ENCODE measurements around the gene EFCAB6.
A peak's percentile ranks its signal among the peaks of the same experiment; 100 is the strongest.

The EFCAB6 gene

GRCh38 chr22:43831561-43832392 lies 19.7 kb upstream of the EFCAB6 start:
- no peak for DNase-seq (ENCODE audit: low spot score)

- no peak for DNase-seq (ENCODE audit: low spot score)
Measured at GRCh38 chr22:43830931-43831560, 18.9 kb upstream of the EFCAB6 start.

- DNase-seq (ENCODE audit: low spot score) = no peak
Measured at GRCh38 chr22:43829904-43830851, 18.1 kb upstream of the EFCAB6 start.

GRCh38 chr22:43828998-43829782 lies 17.1 kb upstream of the EFCAB6 start:
- no peak for DNase-seq (ENCODE audit: low spot score)

- no peak for DNase-seq (ENCODE audit: low spot score)
Measured at GRCh38 chr22:43828725-43828997, 16.6 kb upstream of the EFCAB6 start.

GRCh38 chr22:43827926-43828724 lies 16.0 kb upstream of the EFCAB6 start:
- no peak for DNase-seq (ENCODE audit: low spot score)

- no peak for DNase-seq (ENCODE audit: low spot score)
Measured at GRCh38 chr22:43827003-43827735, 15.1 kb upstream of the EFCAB6 start.

GRCh38 chr22:43826142-43827002 lies 14.3 kb upstream of the EFCAB6 start:
- peak; percentile 46 for DNase-seq (ENCODE audit: low spot score)

- no peak for DNase-seq (ENCODE audit: low spot score)
Measured at GRCh38 chr22:43825651-43826050, 13.5 kb upstream of the EFCAB6 start.

GRCh38 chr22:43824724-43825420 lies 12.8 kb upstream of the EFCAB6 start:
- no peak for DNase-seq (ENCODE audit: low spot score)

GRCh38 chr22:43823911-43824665 lies 12.0 kb upstream of the EFCAB6 start:
- DNase-seq (ENCODE audit: low spot score) = no peak

- no peak for DNase-seq (ENCODE audit: low spot score)
Measured at GRCh38 chr22:43823353-43823908, 11.3 kb upstream of the EFCAB6 start.

- no peak for DNase-seq (ENCODE audit: low spot score)
Measured at GRCh38 chr22:43821606-43822425, 9.7 kb upstream of the EFCAB6 start.

- no peak for DNase-seq (ENCODE audit: low spot score)
Measured at GRCh38 chr22:43820651-43821305, 8.7 kb upstream of the EFCAB6 start.

GRCh38 chr22:43819931-43820640 lies 8.0 kb upstream of the EFCAB6 start:
- DNase-seq (ENCODE audit: low spot score) = no peak

Measured in D341Med (cell line).